Measurements from ENCODE around the gene IL3RA.
"Not testable (repeated sequence)": the region's sequence is repeated elsewhere in the genome, so short reads cannot be mapped to it uniquely, and the experiment has no call there.

The IL3RA gene

GRCh38 chrX:1423215-1423614, 86.6 kb downstream of the IL3RA start:
- DNase-seq (ENCODE audit: low read depth in 2 of 2): no peak

GRCh38 chrX:1424147-1424851, 87.7 kb downstream of the IL3RA start:
- no peak for DNase-seq (ENCODE audit: low read depth in 2 of 2)

- DNase-seq (ENCODE audit: low read depth in 2 of 2): no peak
Measured at GRCh38 chrX:1425381-1425780, 88.8 kb downstream of the IL3RA start.

GRCh38 chrX:1426321-1426720, 89.7 kb downstream of the IL3RA start:
- DNase-seq (ENCODE audit: low read depth in 2 of 2): not testable (repeated sequence)

- DNase-seq (ENCODE audit: low read depth in 2 of 2): no peak
Measured at GRCh38 chrX:1427756-1428155, 91.2 kb downstream of the IL3RA start.

- DNase-seq (ENCODE audit: low read depth in 2 of 2): no peak
Measured at GRCh38 chrX:1430451-1430850, 93.9 kb downstream of the IL3RA start.

Measured in stimulated activated CD8-positive, alpha-beta memory T cell treated with anti-CD3 and anti-CD28 coated beads, Interleukin-7, amount 100 ng/mL, for 4 hours (primary cell).